H1 (cell line): ENCODE data around the gene TMSB10. TPM values are rescaled to one million over a fixed set of nuclear protein-coding genes. Genes with fewer than 3 reads are reported as not detected.

Source experiments
- CTCF ChIA-PET: fragments of 300-600 bp; sonication (Branson Sonifier 250); formaldehyde crosslinking; loops from one replicate; lab custom pipeline; 2021; ENCODE audit not compliant: partially characterized antibody; lab: Charles Lee
- POLR2A ChIA-PET: fragments of 300-600 bp; sonication (Branson Sonifier 250); formaldehyde crosslinking; loops from one replicate; lab custom pipeline; 2021; ENCODE audit warnings: inconsistent platforms; ENCODE audit not compliant: partially characterized antibody; lab: Charles Lee
- DNase-seq, 2 experiments: peaks; one replicate each; pipeline versions ENCODE4 v3.0.0 to v3.0.0-alpha.2; 2010 to 2022; ENCODE audit warnings: low spot score in 2 of 2, low read depth in 1 of 2, mixed read lengths in 1 of 2
- FAIRE-seq: peaks from 2 replicates; lab custom pipeline; 2011; peaks lifted over from hg19 to GRCh38; lab: Jason Lieb, UNC
- H2AFZ ChIP-seq: 2 replicates; pipeline ENCODE4 v1.8.1; 2012; ENCODE audit warnings: low read length, inconsistent platforms
- H2AK5ac ChIP-seq: 2 replicates; pipeline ENCODE4 v1.6.1; 2013; ENCODE audit warnings: low read depth, low read length
- H2BK120ac ChIP-seq: replicated peaks from 2 replicates; pipeline ENCODE3; 2013; ENCODE audit warnings: low read depth, low read length, inconsistent platforms
- H2BK12ac ChIP-seq: 2 replicates; pipeline ENCODE4 v1.6.1; 2013; ENCODE audit warnings: low read depth, low read length
- H2BK15ac ChIP-seq: 2 replicates; pipeline ENCODE4 v1.6.1; 2013; ENCODE audit warnings: low read length
- H2BK20ac ChIP-seq: 2 replicates; pipeline ENCODE4 v1.6.1; 2013; ENCODE audit warnings: low read length
- H2BK5ac ChIP-seq: 2 replicates; pipeline ENCODE4 v1.6.1; 2013; ENCODE audit warnings: low read depth, low read length
- H3K14ac ChIP-seq: 2 replicates; pipeline ENCODE4 v1.6.1; 2013; ENCODE audit warnings: inconsistent platforms; ENCODE audit not compliant: insufficient read length
- H3K18ac ChIP-seq: 2 replicates; pipeline ENCODE4 v1.6.1; 2013; ENCODE audit warnings: low read length; ENCODE audit errors: extremely low read depth
- H3K23ac ChIP-seq: 2 replicates; pipeline ENCODE4 v1.6.1; 2013; ENCODE audit warnings: inconsistent platforms; ENCODE audit not compliant: insufficient read length
- H3K23me2 ChIP-seq: 2 replicates; pipeline ENCODE4 v1.6.1; 2013; ENCODE audit warnings: low read depth, low read length
- H3K27ac ChIP-seq: 2 replicates; pipeline ENCODE4 v1.6.1; 2011; ENCODE audit warnings: low read depth, low read length, inconsistent platforms
- H3K27me3 ChIP-seq, 4 experiments: replicated peaks in 1 of 4; 1 replicate in 1 of 4; 2 replicates in 3 of 4; pipeline versions ENCODE4 v1.6.1 to v1.8.1; 2011 to 2013; ENCODE audit warnings: low read length in 3 of 4, mild to moderate bottlenecking in 3 of 4, inconsistent platforms in 2 of 4, mixed read lengths in 2 of 4, moderate library complexity in 1 of 4; ENCODE audit not compliant: control insufficient read depth in 3 of 4, insufficient read depth in 3 of 4; ENCODE audit errors: extremely low read depth in 1 of 4
- H3K36me3 ChIP-seq, 4 experiments: 2 replicates each; pipeline versions ENCODE4 v1.6.1 to v1.8.1; 2011 to 2013; ENCODE audit warnings: mild to moderate bottlenecking in 4 of 4, low read length in 3 of 4, moderate library complexity in 2 of 4, control low read depth in 1 of 4, inconsistent platforms in 1 of 4; ENCODE audit not compliant: insufficient read depth in 4 of 4, control insufficient read depth in 2 of 4
- H3K4ac ChIP-seq: replicated peaks from 2 replicates; pipeline ENCODE3; 2013; ENCODE audit warnings: low read length, low read depth, mixed read lengths, inconsistent platforms; ENCODE audit not compliant: insufficient read length
- H3K4me1 ChIP-seq, 4 experiments: replicated peaks in 1 of 4; 1 replicate in 1 of 4; 2 replicates in 3 of 4; pipeline versions ENCODE4 v1.6.1 to v1.8.1; 2011 to 2013; ENCODE audit warnings: low read length in 3 of 4, inconsistent platforms in 2 of 4, mixed read lengths in 1 of 4; ENCODE audit not compliant: insufficient read depth in 4 of 4, control insufficient read depth in 3 of 4
- H3K4me2 ChIP-seq, 2 experiments: 2 replicates each; pipeline versions ENCODE4 v1.6.1 to v1.8.1; 2011 to 2013; ENCODE audit warnings: low read depth in 2 of 2, low read length in 2 of 2, control low read depth in 1 of 2, inconsistent platforms in 1 of 2, mild to moderate bottlenecking in 1 of 2; ENCODE audit not compliant: insufficient read depth in 1 of 2
- H3K4me3 ChIP-seq, 4 experiments: fragments of 200-600, 300-600 bp in 1 of 4; sonication (generic), shearing (Covaris generic), sonication (Bioruptor Twin) in 1 of 4; 2 replicates each; pipeline versions ENCODE4 v1.5.1 to v1.8.1; 2011 to 2016; ENCODE audit warnings: low read length in 4 of 4, low read depth in 3 of 4, control low read depth in 2 of 4, inconsistent platforms in 2 of 4, mild to moderate bottlenecking in 2 of 4, mixed read lengths in 1 of 4, moderate library complexity in 1 of 4; ENCODE audit not compliant: insufficient read depth in 2 of 4; ENCODE audit errors: extremely low read depth in 1 of 4
- H3K56ac ChIP-seq: replicated peaks from 2 replicates; pipeline ENCODE3; 2013; ENCODE audit warnings: low read depth, mild to moderate bottlenecking, mixed read lengths, low read length, inconsistent platforms; ENCODE audit not compliant: insufficient read length
- H3K79me1 ChIP-seq: 2 replicates; pipeline ENCODE4 v1.6.1; 2013; ENCODE audit warnings: low read depth, low read length, control low read depth
- H3K79me2 ChIP-seq, 2 experiments: 2 replicates each; pipeline versions ENCODE4 v1.6.1 to v1.8.1; 2012 to 2013; ENCODE audit warnings: low read length in 2 of 2, mild to moderate bottlenecking in 2 of 2, inconsistent platforms in 1 of 2; ENCODE audit not compliant: insufficient read depth in 2 of 2, control insufficient read depth in 1 of 2
- H3K9ac ChIP-seq, 4 experiments: replicated peaks in 1 of 4; 1 replicate in 1 of 4; 2 replicates in 3 of 4; pipeline versions ENCODE4 v1.6.1 to v1.8.1; 2011 to 2013; ENCODE audit warnings: low read depth in 3 of 4, low read length in 3 of 4, control low read depth in 2 of 4, mild to moderate bottlenecking in 2 of 4, moderate library complexity in 2 of 4, inconsistent platforms in 1 of 4; ENCODE audit errors: extremely low read depth in 1 of 4
- H3K9me3 ChIP-seq, 2 experiments: 2 replicates each; pipeline versions ENCODE4 v1.6.1 to v1.8.1; 2012 to 2013; ENCODE audit warnings: mild to moderate bottlenecking in 2 of 2, moderate library complexity in 2 of 2, control low read depth in 1 of 2, inconsistent platforms in 1 of 2, low read depth in 1 of 2, low read length in 1 of 2, mixed read lengths in 1 of 2; ENCODE audit not compliant: insufficient read depth in 2 of 2
- H4K20me1 ChIP-seq, 2 experiments: replicated peaks in 1 of 2; 2 replicates each; pipeline versions ENCODE3 to v1.8.1; 2011 to 2013; ENCODE audit warnings: inconsistent platforms in 2 of 2, low read length in 2 of 2, mild to moderate bottlenecking in 1 of 2; ENCODE audit not compliant: insufficient read depth in 2 of 2, control insufficient read depth in 1 of 2
- H4K5ac ChIP-seq: 2 replicates; pipeline ENCODE4 v1.6.1; 2013; ENCODE audit warnings: low read length, low read depth, mixed read lengths, inconsistent platforms; ENCODE audit not compliant: insufficient read length
- H4K8ac ChIP-seq: 2 replicates; pipeline ENCODE4 v1.8.0; 2013; ENCODE audit warnings: mild to moderate bottlenecking, moderate library complexity, low read length, inconsistent platforms; ENCODE audit not compliant: insufficient read depth; ENCODE audit errors: extremely low read depth
- H4K91ac ChIP-seq: replicated peaks from 2 replicates; pipeline ENCODE3; 2013; ENCODE audit warnings: low read length, mixed read lengths, inconsistent platforms; ENCODE audit not compliant: insufficient read length
- E2F6 ChIP-seq: IDR thresholded peaks from 2 replicates; pipeline ENCODE4 v1.6.1; 2012; ENCODE audit warnings: inconsistent platforms
- KDM1A ChIP-seq: fragments of 200-600, 300-600 bp; sonication (generic); IDR thresholded peaks from 2 replicates; pipeline ENCODE4 v1.7.1; 2016; ENCODE audit warnings: mild to moderate bottlenecking, low read length, borderline replicate concordance
- KDM5A ChIP-seq: fragments of 200-600 bp; IDR thresholded peaks from 2 replicates; pipeline ENCODE4 v1.7.1; 2012; ENCODE audit warnings: mild to moderate bottlenecking, low read length, inconsistent platforms, mixed read lengths
- POLR2A ChIP-seq, 2 experiments: IDR thresholded peaks; 1 replicate in 1 of 2; 2 replicates in 1 of 2; pipeline ENCODE4 v1.6.1; 2011; ENCODE audit warnings: low read depth in 2 of 2, low read length in 2 of 2, mild to moderate bottlenecking in 2 of 2; ENCODE audit errors: control extremely low read depth in 1 of 2
- POLR2AphosphoS5 ChIP-seq: IDR thresholded peaks from 2 replicates; pipeline ENCODE4 v1.6.1; 2011; ENCODE audit warnings: low read depth, low read length
- POU5F1 ChIP-seq: IDR thresholded peaks from 2 replicates; pipeline ENCODE4 v1.6.1; 2011; ENCODE audit warnings: low read depth, mild to moderate bottlenecking, low read length, moderate library complexity
- RAD21 ChIP-seq, 2 experiments: IDR thresholded peaks in 1 of 2; conservative IDR thresholded peaks in 1 of 2; 2 replicates each; pipeline ENCODE4 v1.6.1; 2011; ENCODE audit warnings: low read depth in 2 of 2, low read length in 2 of 2, improper control_type of control experiment in 1 of 2, inconsistent platforms in 1 of 2, mild to moderate bottlenecking in 1 of 2, moderate library complexity in 1 of 2
- RBBP5 ChIP-seq: IDR thresholded peaks from 2 replicates; pipeline ENCODE4 v1.7.1; 2012; ENCODE audit warnings: low read depth, mild to moderate bottlenecking, inconsistent platforms, low read length, moderate library complexity, borderline replicate concordance
- SIRT6 ChIP-seq: IDR thresholded peaks from one replicate; pipeline ENCODE4 v1.7.1; 2012; ENCODE audit warnings: low read length, inconsistent platforms
- SP2 ChIP-seq: IDR thresholded peaks from 2 replicates; pipeline ENCODE4 v1.6.1; 2012; ENCODE audit warnings: mild to moderate bottlenecking, low read length, inconsistent platforms
- WGBS, 2 experiments: shearing (Covaris generic) in 1 of 2; methylation state at CpG; one replicate each; pipeline versions ENCODE4 v1.1.6 to v1.1.7; 2013 to 2015; ENCODE audit warnings: low lambda C conversion rate in 2 of 2, mixed read lengths in 2 of 2, inconsistent platforms in 1 of 2, low coverage in 1 of 2, missing lambda C conversion rate in 1 of 2; ENCODE audit not compliant: insufficient replicate concordance in 2 of 2, insufficient coverage in 1 of 2, insufficient read length in 1 of 2; ENCODE audit errors: extremely low coverage in 1 of 2, missing lambda C conversion rate in 1 of 2; 5-methylcytosine and 5-hydroxymethylcytosine counted together
- polyA plus RNA-seq, 7 experiments: library from polyadenylated mRNA; depleted of rRNA in 3 of 7; stranded (reverse) in 5 of 7; unstranded in 2 of 7; fragments of >200 nt in 5 of 7; fragments of 200-250 nt in 2 of 7; gene quantifications; 1 replicate in 5 of 7; 2 replicates in 1 of 7; 4 replicates in 1 of 7; pipeline versions ENCODE4 v1.2.1 to v1.2.3, GENCODE V29; 2011 to 2013; ENCODE audit warnings: missing spikeins in 2 of 7, mixed read lengths in 2 of 7
- total RNA-seq: library from RNA; stranded (reverse); fragmentation: NEBNext Ultra II Directional; extraction: Animal tissue kit (Norgen Biotek cat#: 25700); gene quantifications from 2 replicates; pipeline ENCODE4 v1.2.1, GENCODE V29; 2021
- TF ChIP-seq, protein P1 (sequence below): IDR thresholded peaks from 2 replicates; pipeline ENCODE4 v1.6.1; 2012; ENCODE audit warnings: low read length, inconsistent platforms

The TMSB10 gene
- total and polyA plus RNA-seq, 2 of the 8 experiments (the other 6 are each of a cell fraction or from before 2014, with no cell fraction given), result 593 to 1,075 TPM

DNA sequence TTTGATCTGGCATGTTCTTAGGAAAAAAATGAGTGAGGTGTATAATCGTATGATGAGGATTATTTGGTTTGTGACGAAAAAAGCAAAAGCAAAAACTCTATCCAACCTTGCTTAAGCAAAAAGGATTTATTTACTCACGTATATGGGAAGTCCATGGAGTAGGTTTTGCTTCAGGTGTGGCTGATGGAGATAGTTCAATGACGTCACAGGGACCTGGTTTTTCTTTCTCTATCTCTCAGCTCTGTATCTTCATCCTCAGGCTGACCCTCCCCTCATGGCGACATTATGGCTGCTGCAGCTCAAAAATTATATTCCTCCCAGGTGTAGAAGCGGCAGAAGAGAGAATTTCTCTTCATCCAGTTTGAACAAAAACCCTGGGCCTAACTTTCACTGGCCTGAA, 8.9 kb downstream of the TMSB10 start:
- Histone ChIP-seq H2AFZ (no peak overlapping the region), H3K18ac (no peak overlapping the region), H3K4ac (no peak overlapping the region), H3K9me3 (no peaks in the 10 kb centered on the region; a peak in 1 of 4 replicates), H3K27me3 (no peaks in the 10 kb centered on the region; a peak in 1 of 7 replicates), H4K91ac (no peak overlapping the region), H3K27ac (no peak overlapping the region), H2BK120ac (no peak overlapping the region), H3K23ac (no peak overlapping the region), H4K8ac (no peak overlapping the region), H3K4me2 (no peak overlapping the region), H2AK5ac (no peak overlapping the region), H2BK12ac (no peak overlapping the region), H3K4me3 (no peak overlapping the region), H2BK20ac (no peak overlapping the region), H2BK5ac (no peak overlapping the region), H3K14ac (no peak overlapping the region), H4K20me1 (peaks cover 0 to 6% of the 10 kb centered on the region in 2 experiments), H3K79me2 (no peaks in the 10 kb centered on the region), H3K79me1 (no peaks in the 10 kb centered on the region), H2BK15ac (no peak overlapping the region), H4K5ac (no peak overlapping the region), H3K36me3 (peaks cover 0 to 2% (median 0%) of the 10 kb centered on the region in 4 experiments; a peak in 2 of 8 replicates), H3K9ac (no peak overlapping the region), H3K56ac (no peak overlapping the region), H3K4me1 (no peaks in the 10 kb centered on the region), H3K23me2 (peaks cover 6% of the 10 kb centered on the region; the same call in 1 of the 2 replicates)
- DNase-seq (no peak), FAIRE-seq (no peak)
- ChIA-PET POLR2A (no interaction called here), CTCF (interaction anchor here (2.4 kb wide), 1 partner anchor 12 kb away, joined by 12 read pairs; no protein-coding TSS in a partner anchor)
- TF ChIP-seq POLR2A (IDR thresholded peaks at IDR 0.05; ENCODE audit: control extremely low read depth in 1 of 2, low read depth in 2 of 2, low read length in 2 of 2), result no peak
- no peak for TF ChIP-seq KDM5A
- TF ChIP-seq RBBP5, result no peak
- no peak for TF ChIP-seq RAD21 (IDR thresholded peaks at IDR 0.05 in 1 of 2, conservative IDR thresholded peaks at IDR 0.05 in 1 of 2; ENCODE audit: low read depth in 2 of 2, low read length in 2 of 2)
- no peak for TF ChIP-seq E2F6
- no peak for TF ChIP-seq POU5F1
- no peak for TF ChIP-seq SIRT6
- TF ChIP-seq KDM1A, result no peak
- TF ChIP-seq, protein P1, sequence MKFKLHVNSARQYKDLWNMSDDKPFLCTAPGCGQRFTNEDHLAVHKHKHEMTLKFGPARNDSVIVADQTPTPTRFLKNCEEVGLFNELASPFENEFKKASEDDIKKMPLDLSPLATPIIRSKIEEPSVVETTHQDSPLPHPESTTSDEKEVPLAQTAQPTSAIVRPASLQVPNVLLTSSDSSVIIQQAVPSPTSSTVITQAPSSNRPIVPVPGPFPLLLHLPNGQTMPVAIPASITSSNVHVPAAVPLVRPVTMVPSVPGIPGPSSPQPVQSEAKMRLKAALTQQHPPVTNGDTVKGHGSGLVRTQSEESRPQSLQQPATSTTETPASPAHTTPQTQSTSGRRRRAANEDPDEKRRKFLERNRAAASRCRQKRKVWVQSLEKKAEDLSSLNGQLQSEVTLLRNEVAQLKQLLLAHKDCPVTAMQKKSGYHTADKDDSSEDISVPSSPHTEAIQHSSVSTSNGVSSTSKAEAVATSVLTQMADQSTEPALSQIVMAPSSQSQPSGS, result no peak
- TF ChIP-seq POLR2AphosphoS5, result no peak
- no peak for TF ChIP-seq SP2
- 88% methylated on average over 6 of the region's 6 CpGs; no CpG with 5 or more reads in 1 of the 2 experiments for WGBS, 2 experiments
